Retinal pigment epithelial cell (primary cell): ENCODE results near the gene SLC47A2.
A peak's percentile ranks its signal among the peaks of the same experiment; 100 is the strongest.

Experiments used
- DNase-seq: peaks from one replicate; pipeline ENCODE4 v3.0.0-alpha.2; 2010; ENCODE audit warnings: low read depth
- H3K4me3 ChIP-seq: 2 replicates; pipeline ENCODE4 v1.5.1; 2011; ENCODE audit warnings: mild to moderate bottlenecking, low read length, control low read depth, moderate library complexity
- TF ChIP-seq, protein P1 (sequence below): conservative IDR thresholded peaks from 2 replicates; pipeline ENCODE4 v1.5.1; 2011; ENCODE audit warnings: low read depth, low read length, control low read depth, inconsistent platforms

The SLC47A2 gene

GRCh38 chr17:19719355-19720209 lies 3.2 kb upstream of the SLC47A2 start:
- TF ChIP-seq, protein P1, sequence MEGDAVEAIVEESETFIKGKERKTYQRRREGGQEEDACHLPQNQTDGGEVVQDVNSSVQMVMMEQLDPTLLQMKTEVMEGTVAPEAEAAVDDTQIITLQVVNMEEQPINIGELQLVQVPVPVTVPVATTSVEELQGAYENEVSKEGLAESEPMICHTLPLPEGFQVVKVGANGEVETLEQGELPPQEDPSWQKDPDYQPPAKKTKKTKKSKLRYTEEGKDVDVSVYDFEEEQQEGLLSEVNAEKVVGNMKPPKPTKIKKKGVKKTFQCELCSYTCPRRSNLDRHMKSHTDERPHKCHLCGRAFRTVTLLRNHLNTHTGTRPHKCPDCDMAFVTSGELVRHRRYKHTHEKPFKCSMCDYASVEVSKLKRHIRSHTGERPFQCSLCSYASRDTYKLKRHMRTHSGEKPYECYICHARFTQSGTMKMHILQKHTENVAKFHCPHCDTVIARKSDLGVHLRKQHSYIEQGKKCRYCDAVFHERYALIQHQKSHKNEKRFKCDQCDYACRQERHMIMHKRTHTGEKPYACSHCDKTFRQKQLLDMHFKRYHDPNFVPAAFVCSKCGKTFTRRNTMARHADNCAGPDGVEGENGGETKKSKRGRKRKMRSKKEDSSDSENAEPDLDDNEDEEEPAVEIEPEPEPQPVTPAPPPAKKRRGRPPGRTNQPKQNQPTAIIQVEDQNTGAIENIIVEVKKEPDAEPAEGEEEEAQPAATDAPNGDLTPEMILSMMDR = no peak
- H3K4me3 ChIP-seq = no peak overlapping the region
- DNase-seq = no peak

- no peak for DNase-seq
- TF ChIP-seq, protein P1 = peak; percentile 25
- no peak overlapping the region for H3K4me3 ChIP-seq
Observed at GRCh38 chr17:19718613-19719354, 2.4 kb upstream of the SLC47A2 start.

DNA sequence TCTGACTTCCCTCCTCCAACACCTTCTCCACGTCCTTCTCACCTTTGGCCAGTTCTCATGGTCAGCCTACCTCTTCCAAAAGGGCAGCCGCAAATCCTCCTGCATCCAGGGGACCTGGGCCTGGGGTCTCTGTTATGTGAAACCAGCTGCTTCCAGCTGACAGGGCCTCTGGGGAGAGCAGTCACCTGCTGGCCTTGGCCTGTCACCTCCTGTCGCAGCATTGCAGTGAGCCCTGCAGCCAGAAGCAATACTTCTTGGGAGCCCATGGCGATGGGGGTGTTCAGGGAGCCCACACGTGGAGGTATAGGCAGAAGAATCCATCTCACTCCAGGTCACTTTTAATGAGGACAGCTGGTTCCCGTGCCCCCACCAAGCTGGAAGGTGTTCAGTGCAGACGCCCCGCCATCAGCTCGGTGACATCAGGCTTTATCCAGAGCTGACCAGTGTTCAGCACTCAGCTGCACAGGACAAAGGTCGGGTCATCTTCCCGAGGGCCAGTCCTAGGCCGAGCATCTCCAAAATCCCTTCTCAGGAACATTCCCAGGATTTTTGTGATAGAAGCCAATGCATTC lies 1.7 kb upstream of the SLC47A2 start:
- no peak overlapping the region for H3K4me3 ChIP-seq
- TF ChIP-seq, protein P1 = no peak
- no peak for DNase-seq

GRCh38 chr17:19717411-19717908 lies 1.1 kb upstream of the SLC47A2 start:
- TF ChIP-seq, protein P1 = no peak
- no peak for DNase-seq
- no peak overlapping the region for H3K4me3 ChIP-seq

DNA sequence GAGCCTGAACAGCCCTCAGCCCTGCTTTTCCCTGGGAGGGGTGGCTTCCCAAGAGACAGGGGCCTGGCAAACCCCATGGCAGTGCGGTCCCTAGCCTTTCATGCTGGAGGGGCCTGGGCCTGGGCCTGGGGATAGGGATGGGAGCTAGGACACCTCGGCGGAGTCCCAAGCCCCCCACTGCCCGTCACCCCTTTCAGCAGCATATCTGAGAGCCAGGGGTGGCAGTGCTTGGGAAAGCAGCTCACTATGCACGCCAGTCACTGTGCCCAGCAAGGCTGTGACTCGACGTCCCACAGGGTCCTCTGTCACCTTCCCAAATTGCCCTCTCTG lies 612 bp upstream of the SLC47A2 start:
- H3K4me3 ChIP-seq = no peak overlapping the region
- no peak for DNase-seq
- TF ChIP-seq, protein P1 = no peak

DNA sequence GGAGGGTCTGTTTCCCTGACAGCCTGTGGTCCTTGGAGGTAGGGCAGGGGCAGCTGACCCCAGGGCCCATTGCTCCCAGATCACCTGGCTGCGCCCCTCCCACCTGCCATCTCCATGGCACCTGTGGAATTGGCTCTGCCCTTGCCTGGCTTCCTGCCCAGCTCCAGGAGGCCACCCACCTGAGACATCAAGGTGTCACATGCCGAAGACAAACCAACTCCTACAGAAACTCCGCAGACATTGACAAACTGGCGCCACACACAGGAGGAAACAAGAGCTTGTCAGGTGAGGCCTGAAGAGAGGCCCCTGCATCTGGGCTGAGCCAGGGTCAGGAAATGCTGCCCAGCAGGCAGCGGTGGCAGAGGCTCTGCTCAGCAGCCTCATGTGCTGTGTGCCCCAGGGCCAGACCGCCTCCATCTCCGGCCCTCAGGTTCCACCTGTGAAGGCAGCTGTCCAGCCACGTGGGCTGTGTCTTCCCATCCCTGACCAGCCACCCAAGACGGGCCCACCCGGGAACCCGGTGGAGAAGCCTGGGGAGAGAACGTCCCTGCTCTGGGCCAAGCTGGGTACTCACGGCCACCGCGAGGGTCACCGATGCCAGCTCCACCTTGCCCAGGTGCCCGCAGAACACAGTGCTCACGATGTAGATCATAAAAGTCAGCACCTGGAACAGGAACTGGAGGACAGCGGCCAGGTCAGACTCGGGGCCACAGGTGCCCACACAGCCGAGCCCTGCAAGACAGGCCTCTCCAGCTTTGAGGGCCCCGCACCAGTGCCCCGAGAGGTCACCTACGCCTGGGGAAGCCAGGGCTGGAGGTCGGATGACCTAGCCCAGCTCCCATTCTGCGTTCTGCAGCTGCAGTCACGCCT lies 1.6 kb downstream of the SLC47A2 start:
- no peak overlapping the region for H3K4me3 ChIP-seq
- TF ChIP-seq, protein P1 = no peak
- DNase-seq = no peak
